NCI-H128 (cell line): ENCODE data around the gene ATP5F1D.

Source experiments
- DNase-seq: peaks from one replicate; lab custom pipeline; 2025; ENCODE audit not compliant: unreplicated experiment; lab: John Stamatoyannopoulos, UW

ATP5F1D gene

GRCh38 chr19:1231729-1232637, 9.6 kb upstream of the ATP5F1D start:
- DNase-seq: no peak

- DNase-seq: no peak
Measured at GRCh38 chr19:1232652-1233072, 8.9 kb upstream of the ATP5F1D start.

- no peak for DNase-seq
Measured at GRCh38 chr19:1233115-1233667, 8.4 kb upstream of the ATP5F1D start.

- no peak for DNase-seq
Measured at GRCh38 chr19:1234051-1234954, 7.2 kb upstream of the ATP5F1D start.

GRCh38 chr19:1234955-1235380, 6.6 kb upstream of the ATP5F1D start:
- DNase-seq: no peak

- DNase-seq: no peak
Measured at GRCh38 chr19:1235625-1236538, 5.7 kb upstream of the ATP5F1D start.

GRCh38 chr19:1236576-1236975, 5.0 kb upstream of the ATP5F1D start:
- DNase-seq: no peak

- DNase-seq: no peak
Measured at GRCh38 chr19:1237027-1237659, 4.4 kb upstream of the ATP5F1D start.

GRCh38 chr19:1237754-1238368, 3.7 kb upstream of the ATP5F1D start, which contains the start of gene CBARP:
TSS of gene CBARP (minus strand) at chr19:1238005. CDS start at chr19:1236100, 1,905 bp downstream.
- no peak for DNase-seq

GRCh38 chr19:1238369-1239303, 2.9 kb upstream of the ATP5F1D start:
- DNase-seq: no peak

GRCh38 chr19:1239420-1239795, 2.1 kb upstream of the ATP5F1D start:
- no peak for DNase-seq

- peak; percentile 80 for DNase-seq
Measured at GRCh38 chr19:1239796-1240737, 1.5 kb upstream of the ATP5F1D start.

- DNase-seq: no peak
Measured at GRCh38 chr19:1240925-1241324, 626 bp upstream of the ATP5F1D start.

GRCh38 chr19:1243768-1244692, 2.5 kb downstream of the ATP5F1D start:
- peak; percentile 44 for DNase-seq

- DNase-seq: no peak
Measured at GRCh38 chr19:1244693-1245451, 3.3 kb downstream of the ATP5F1D start.
